ENCODE measurements around the gene FAM13A.
"Not testable (repeated sequence)": the region's sequence is repeated elsewhere in the genome, so short reads cannot be mapped to it uniquely, and the experiment has no call there.

The FAM13A gene

GRCh38 chr4:88859191-88859812 is 197.7 kb downstream of the FAM13A start:
- Histone ChIP-seq H3K27ac (ENCODE audit: poor library complexity, severe bottlenecking) (no peak overlapping the region), H3K4me3 (ENCODE audit: severe bottlenecking) (no peak overlapping the region), H3K9me3 (ENCODE audit: severe bottlenecking) (no peaks in the 10 kb centered on the region), H3K36me3 (ENCODE audit: low read depth) (no peaks in the 10 kb centered on the region), H3K4me1 (ENCODE audit: insufficient read depth, poor library complexity, severe bottlenecking) (peaks cover 6% of the 10 kb centered on the region), H3K27me3 (ENCODE audit: insufficient read depth, poor library complexity, severe bottlenecking) (no peaks in the 10 kb centered on the region)
- DNase-seq (ENCODE audit: low spot score) (no peak), ATAC-seq (ENCODE audit: low read depth) (no peak)
- no peak for TF ChIP-seq CTCF (IDR thresholded peaks at IDR 0.05; ENCODE audit: poor library complexity, severe bottlenecking)

GRCh38 chr4:88858752-88859151 is 198.2 kb downstream of the FAM13A start:
- Histone ChIP-seq H3K27me3 (ENCODE audit: insufficient read depth, poor library complexity, severe bottlenecking) (no peaks in the 10 kb centered on the region), H3K27ac (ENCODE audit: poor library complexity, severe bottlenecking) (no peak overlapping the region), H3K4me1 (ENCODE audit: insufficient read depth, poor library complexity, severe bottlenecking) (peaks cover 6% of the 10 kb centered on the region), H3K4me3 (ENCODE audit: severe bottlenecking) (no peak overlapping the region), H3K9me3 (ENCODE audit: severe bottlenecking) (no peaks in the 10 kb centered on the region), H3K36me3 (ENCODE audit: low read depth) (no peaks in the 10 kb centered on the region)
- TF ChIP-seq CTCF (IDR thresholded peaks at IDR 0.05; ENCODE audit: poor library complexity, severe bottlenecking): no peak
- ATAC-seq (ENCODE audit: low read depth) (no peak), DNase-seq (ENCODE audit: low spot score) (no peak)

GRCh38 chr4:88857588-88857987 is 199.4 kb downstream of the FAM13A start:
- H3K4me3 ChIP-seq (ENCODE audit: severe bottlenecking): no peak overlapping the region
- no peaks in the 10 kb centered on the region for H3K36me3 ChIP-seq (ENCODE audit: low read depth)
- no peak for TF ChIP-seq CTCF (IDR thresholded peaks at IDR 0.05; ENCODE audit: poor library complexity, severe bottlenecking)
- no peak overlapping the region for H3K27ac ChIP-seq (ENCODE audit: poor library complexity, severe bottlenecking)
- no peaks in the 10 kb centered on the region for H3K27me3 ChIP-seq (ENCODE audit: insufficient read depth, poor library complexity, severe bottlenecking)
- H3K9me3 ChIP-seq (ENCODE audit: severe bottlenecking): no peaks in the 10 kb centered on the region
- no peak for DNase-seq (ENCODE audit: low spot score)
- peaks cover 6% of the 10 kb centered on the region for H3K4me1 ChIP-seq (ENCODE audit: insufficient read depth, poor library complexity, severe bottlenecking)
- no peak for ATAC-seq (ENCODE audit: low read depth)

- no peaks in the 10 kb centered on the region for H3K36me3 ChIP-seq (ENCODE audit: low read depth)
- H3K27ac ChIP-seq (ENCODE audit: poor library complexity, severe bottlenecking): no peak overlapping the region
- TF ChIP-seq CTCF (IDR thresholded peaks at IDR 0.05; ENCODE audit: poor library complexity, severe bottlenecking): no peak
- H3K27me3 ChIP-seq (ENCODE audit: insufficient read depth, poor library complexity, severe bottlenecking): no peaks in the 10 kb centered on the region
- DNase-seq (ENCODE audit: low spot score) (no peak), ATAC-seq (ENCODE audit: low read depth) (peak; percentile 19; the same call in 1 of the 3 replicates)
- H3K9me3 ChIP-seq (ENCODE audit: severe bottlenecking): no peaks in the 10 kb centered on the region
- H3K4me1 ChIP-seq (ENCODE audit: insufficient read depth, poor library complexity, severe bottlenecking): peaks cover 6% of the 10 kb centered on the region
- no peak overlapping the region for H3K4me3 ChIP-seq (ENCODE audit: severe bottlenecking)
Measured at GRCh38 chr4:88854481-88854880, 202.5 kb downstream of the FAM13A start.

GRCh38 chr4:88853583-88853982 is 203.4 kb downstream of the FAM13A start:
- ATAC-seq (ENCODE audit: low read depth); H3K4me1 ChIP-seq (ENCODE audit: insufficient read depth, poor library complexity, severe bottlenecking); H3K27me3 ChIP-seq (ENCODE audit: insufficient read depth, poor library complexity, severe bottlenecking); H3K36me3 ChIP-seq (ENCODE audit: low read depth); H3K4me3 ChIP-seq (ENCODE audit: severe bottlenecking); H3K27ac ChIP-seq (ENCODE audit: poor library complexity, severe bottlenecking); DNase-seq (ENCODE audit: low spot score); H3K9me3 ChIP-seq (ENCODE audit: severe bottlenecking): not testable (repeated sequence)
